HuH-7 (cell line): Measurements from ENCODE around the gene TLE7.
A peak's percentile ranks its signal among the peaks of the same experiment; 100 is the strongest.

ENCODE experiments used
- DNase-seq: peaks from one replicate; pipeline ENCODE4 v3.0.0; 2011; ENCODE audit warnings: low spot score

Gene TLE7

DNA sequence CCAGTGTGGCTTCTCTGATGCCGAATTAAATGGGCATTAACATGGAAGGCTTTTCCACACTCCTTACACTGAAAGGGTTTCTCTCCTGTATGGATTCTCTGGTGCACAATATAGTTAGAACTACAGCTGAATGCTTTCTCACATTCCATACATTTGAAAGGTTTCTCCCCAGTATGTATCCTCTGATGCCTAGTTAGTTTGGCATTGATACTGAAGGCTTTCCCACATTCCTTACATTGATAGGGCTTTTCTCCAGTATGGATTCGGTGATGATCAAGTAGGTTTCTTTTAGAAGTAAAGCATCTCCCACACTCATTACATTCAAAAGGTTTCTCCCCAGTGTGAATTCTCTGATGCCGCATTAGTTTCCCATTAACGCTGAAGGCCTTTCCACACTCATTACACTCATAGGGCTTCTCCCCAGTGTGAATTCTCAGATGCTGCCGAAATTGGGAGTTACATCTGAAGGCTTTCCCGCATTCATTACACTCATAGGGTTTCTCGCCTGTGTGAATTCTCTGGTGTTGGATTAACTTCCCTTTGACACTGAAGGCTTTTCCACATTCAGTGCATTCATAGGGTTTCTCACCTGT, 6.5 kb upstream of the TLE7 start:
- no peak for DNase-seq

DNA sequence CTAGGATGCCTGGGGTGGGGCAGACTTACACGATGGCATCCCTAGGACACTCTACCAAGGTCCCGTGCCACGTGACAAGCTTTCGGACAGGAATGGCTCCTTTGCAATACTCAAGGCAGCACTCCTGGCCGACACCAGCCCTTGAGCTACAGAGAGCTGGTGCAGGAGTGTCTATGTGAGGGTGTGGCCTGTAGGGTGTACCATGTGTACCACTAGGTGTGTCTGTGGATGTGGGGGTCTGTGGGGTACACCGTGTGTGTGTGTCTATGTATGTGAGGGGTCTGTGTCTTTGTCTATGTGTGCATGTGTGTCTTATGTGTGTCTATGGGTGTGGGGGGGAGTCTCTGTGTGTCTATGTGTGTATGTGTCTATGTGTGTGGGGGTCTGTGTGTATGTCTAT, 1.9 kb upstream of the TLE7 start:
- DNase-seq: no peak

DNA sequence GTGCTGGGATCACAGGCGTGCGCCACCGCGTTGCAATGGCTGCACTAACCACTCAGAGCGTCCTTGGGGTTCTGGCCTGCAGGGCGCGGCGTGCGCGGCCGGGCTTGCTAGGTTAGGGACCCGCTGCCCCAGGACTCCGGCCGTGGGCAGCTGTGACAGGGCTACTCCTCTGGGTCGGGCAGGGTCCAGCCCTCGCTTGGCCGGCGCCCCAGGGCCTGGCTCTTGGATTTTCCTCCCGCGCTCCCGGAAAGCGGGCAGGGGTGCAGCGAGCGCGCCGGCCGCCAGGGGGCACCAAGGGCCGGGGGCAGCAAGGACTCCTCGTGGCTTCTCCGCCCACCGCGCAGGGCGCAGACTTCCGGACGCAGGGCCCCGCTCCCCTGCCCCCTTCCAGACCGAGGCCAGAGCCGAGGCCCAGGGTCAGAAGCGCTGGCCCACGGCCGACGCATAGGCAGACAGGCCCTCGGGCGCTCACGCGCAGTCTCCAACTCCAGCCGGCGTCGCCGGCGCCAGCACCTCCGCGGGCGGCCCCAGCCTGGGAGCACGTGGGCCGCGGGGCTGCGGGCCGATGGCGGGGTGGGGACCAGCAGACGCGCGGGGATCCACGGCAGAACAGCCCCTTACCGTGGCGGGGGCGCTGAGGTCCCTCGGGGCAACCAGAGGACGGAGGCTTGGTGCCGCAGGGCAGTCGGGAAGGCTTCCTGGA, 355 bp downstream of the TLE7 start:
- no peak for DNase-seq

- DNase-seq: no peak
Observed at GRCh38 chr16:71440669-71441347, 1.0 kb downstream of the TLE7 start.

DNA sequence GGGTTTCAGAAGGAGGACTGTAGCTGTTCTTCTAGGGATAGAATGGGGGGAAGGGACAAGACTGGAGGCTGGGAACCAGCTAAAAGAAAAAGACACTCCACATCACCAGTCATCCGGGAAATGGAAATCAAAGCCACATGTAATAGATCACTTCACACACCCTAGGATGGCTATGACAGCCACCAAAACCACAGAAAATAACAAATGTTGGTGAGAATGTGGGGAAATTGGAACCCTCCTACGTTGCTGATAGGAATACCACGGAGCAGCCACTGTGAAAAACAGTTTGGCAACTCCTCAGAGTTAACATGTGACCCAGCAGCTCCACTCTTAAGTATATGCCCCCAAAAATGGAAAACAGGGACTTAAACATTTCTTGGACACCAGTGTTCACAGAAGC, 2.3 kb downstream of the TLE7 start:
- no peak for DNase-seq

- no peak for DNase-seq
Observed at GRCh38 chr16:71436473-71436872, 5.4 kb downstream of the TLE7 start.

GRCh38 chr16:71432906-71433305, 8.9 kb downstream of the TLE7 start:
- no peak for DNase-seq

DNA sequence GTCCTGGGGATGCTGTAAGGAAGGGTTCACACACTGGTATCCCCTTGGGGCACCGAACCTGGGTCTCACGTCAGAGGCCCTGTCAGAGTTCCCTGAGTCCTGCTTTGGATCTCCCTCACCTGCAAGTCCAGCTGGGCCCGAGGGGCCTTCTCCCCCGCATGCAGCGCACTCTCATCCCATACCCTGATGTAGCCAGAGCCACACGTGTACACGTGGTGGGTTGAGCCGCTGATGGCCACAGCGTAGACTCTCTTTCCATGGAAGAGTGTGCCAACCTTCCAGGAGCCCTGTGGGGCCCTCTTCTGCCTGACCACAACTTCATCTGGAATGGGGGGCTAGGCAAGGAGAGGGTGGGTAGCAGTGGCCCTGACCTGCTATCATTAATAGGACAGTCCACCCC, 9.9 kb downstream of the TLE7 start:
- DNase-seq: no peak

- DNase-seq: no peak
Observed at GRCh38 chr16:71431176-71431575, 10.7 kb downstream of the TLE7 start.

DNA sequence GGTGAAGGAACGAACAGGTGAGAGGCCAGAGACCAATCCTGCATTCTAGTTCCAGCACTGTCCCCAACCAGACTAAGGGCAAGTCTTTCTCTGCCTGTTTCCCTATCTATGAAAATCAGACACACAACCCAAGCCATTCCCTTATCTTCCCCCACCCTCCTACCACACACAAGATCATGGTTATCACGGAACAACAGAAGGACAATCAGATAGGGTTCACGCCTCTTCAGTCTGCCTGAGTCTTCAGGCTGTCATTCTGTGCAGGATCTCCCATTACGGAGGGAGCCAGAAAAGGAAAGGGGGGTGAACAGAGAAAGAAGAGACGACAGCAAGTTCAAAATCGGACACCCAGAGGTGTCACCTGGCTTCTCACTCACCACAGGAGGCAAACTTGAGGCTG, 11.1 kb downstream of the TLE7 start:
- DNase-seq: no peak

DNA sequence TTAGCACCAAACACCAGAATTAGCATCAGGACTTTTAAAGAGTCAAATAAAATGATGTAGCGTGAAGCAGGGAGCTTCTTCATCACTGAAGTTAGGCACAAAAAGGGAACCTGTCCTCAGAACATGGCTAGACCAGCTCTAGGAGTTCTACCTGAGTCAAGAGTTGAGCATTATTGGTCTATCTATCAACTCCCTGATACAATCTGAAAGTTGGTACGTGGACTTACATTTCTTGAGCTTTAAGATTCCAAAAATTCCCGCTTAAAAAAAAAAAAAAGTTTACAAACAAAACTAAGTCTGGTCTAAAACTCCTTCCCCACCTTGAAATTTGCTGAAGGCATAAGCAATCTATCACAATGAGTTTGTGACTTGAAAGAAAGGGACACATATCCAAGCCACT, 12.3 kb downstream of the TLE7 start:
- no peak for DNase-seq

- DNase-seq: no peak
Observed at GRCh38 chr16:71428883-71429282, 13.0 kb downstream of the TLE7 start.

GRCh38 chr16:71428385-71428784, 13.5 kb downstream of the TLE7 start:
- no peak for DNase-seq

- DNase-seq: peak; percentile 50
Observed at GRCh38 chr16:71426880-71427615, 14.8 kb downstream of the TLE7 start.

- DNase-seq: peak; percentile 88
Observed at GRCh38 chr16:71426069-71426879, 15.6 kb downstream of the TLE7 start.

- no peak for DNase-seq
Observed at GRCh38 chr16:71425746-71426068, 16.1 kb downstream of the TLE7 start.

- DNase-seq: no peak
Observed at GRCh38 chr16:71424626-71425025, 17.2 kb downstream of the TLE7 start.

GRCh38 chr16:71423865-71424264, 18.0 kb downstream of the TLE7 start:
- no peak for DNase-seq

GRCh38 chr16:71423016-71423415, 18.8 kb downstream of the TLE7 start:
- DNase-seq: no peak

- DNase-seq: peak; percentile 88
Observed at GRCh38 chr16:71421911-71422310, 19.9 kb downstream of the TLE7 start.

- DNase-seq: no peak
Observed at GRCh38 chr16:71414038-71414437, 27.8 kb downstream of the TLE7 start.

DNA sequence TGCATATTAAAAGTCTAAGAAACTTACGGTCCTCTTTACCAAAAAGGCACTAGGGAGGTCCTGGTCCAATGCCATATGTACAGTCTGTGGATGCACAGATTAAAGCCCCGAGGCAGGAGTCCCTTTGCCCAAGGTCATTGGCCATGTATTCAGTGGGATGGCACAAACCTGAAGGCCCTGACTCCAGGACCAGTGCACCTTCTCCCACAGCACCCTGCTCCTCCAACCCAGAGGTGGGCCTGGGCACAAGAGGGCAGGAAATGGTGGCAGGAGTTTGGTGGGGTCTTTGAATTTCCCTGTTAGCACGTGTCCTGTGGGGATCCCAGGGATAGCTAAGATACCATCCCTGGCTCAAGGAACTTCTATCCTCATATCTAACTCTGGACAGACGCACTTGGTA, 28.5 kb downstream of the TLE7 start:
- DNase-seq: no peak
